KOPT-K1 (cell line): Measurements from ENCODE around the gene MISP3.

Experiments
- H3K27ac ChIP-seq: fragments of 200-600 bp; sonication (generic); 2 replicates; pipeline ENCODE4 v1.5.1; 2016; ENCODE audit warnings: antibody characterized with exemption, mild to moderate bottlenecking, low read depth, low read length; ENCODE audit not compliant: poor library complexity, severe bottlenecking
- H3K36me3 ChIP-seq: fragments of 200-600 bp; sonication (generic); 2 replicates; pipeline ENCODE4 v1.5.1; 2017; ENCODE audit warnings: antibody characterized with exemption, mild to moderate bottlenecking, low read length, moderate library complexity; ENCODE audit not compliant: insufficient read depth
- H3K9me3 ChIP-seq: fragments of 200-600 bp; sonication (generic); 2 replicates; pipeline ENCODE4 v1.5.1; 2017; ENCODE audit warnings: antibody characterized with exemption, low read length, mild to moderate bottlenecking; ENCODE audit not compliant: insufficient read depth, poor library complexity, severe bottlenecking

The MISP3 gene

DNA sequence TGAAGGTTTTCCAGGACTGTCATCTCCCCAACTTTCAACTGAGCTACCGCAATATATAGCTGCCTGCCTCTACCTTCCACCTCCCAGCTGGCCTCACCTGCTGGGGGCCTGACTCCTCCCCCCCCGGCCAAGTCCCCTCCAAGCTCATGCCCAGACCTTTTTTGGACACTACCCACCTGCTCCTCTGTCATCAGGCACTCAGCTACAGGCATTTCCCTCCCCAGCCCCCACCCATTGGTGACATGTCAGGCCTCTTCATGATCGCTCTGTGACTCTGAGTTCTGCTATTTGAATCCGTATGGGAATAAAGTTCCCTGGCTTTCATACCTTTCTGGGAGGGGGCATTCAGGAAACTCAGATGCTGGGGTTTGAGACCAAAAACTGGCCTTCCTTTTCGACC lies 43.2 kb downstream of the MISP3 start:
- Histone ChIP-seq H3K27ac (no peak overlapping the region), H3K36me3 (peaks cover 12% of the 10 kb centered on the region), H3K9me3 (no peaks in the 10 kb centered on the region)

- Histone ChIP-seq H3K9me3 (no peaks in the 10 kb centered on the region), H3K27ac (peak overlapping the region; percentile 35), H3K36me3 (peaks cover 19% of the 10 kb centered on the region)
Measured at GRCh38 chr19:14116525-14116917, 43.9 kb downstream of the MISP3 start.

DNA sequence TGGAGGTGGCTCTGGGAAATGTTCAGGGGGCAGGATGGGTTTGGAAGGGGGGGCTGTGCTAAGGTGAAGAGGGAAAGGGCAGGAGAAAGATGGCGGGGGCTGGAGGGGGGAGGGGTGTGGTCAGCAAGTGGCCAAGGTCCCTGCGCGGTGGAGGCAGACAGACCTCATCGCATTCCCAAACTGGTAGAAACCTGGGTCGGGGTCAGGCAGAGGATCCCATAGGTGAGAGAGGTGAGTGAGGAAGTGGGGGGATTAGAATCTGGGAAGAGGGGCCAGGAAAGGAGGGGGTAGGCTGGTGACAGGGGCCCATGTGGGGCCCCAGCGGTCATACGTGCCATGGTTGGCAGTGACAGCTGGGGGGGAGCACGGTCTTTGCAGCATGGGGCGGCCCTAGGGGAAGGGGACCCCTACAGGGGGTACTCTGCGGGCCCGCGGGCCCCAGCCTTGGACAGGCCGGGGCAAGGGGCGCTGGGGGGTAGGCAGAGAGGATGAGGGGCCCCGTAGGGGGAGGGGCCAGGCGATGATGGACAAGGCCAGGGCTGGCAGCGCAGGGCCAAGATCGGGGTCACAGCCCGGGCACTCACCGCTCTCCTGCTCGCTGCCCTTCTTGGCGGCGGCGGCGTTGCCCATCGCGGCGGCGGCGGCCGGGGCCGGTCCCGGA lies 44.5 kb downstream of the MISP3 start:
- Histone ChIP-seq H3K36me3 (peaks cover 24% of the 10 kb centered on the region), H3K9me3 (no peaks in the 10 kb centered on the region), H3K27ac (peak overlapping the region; percentile 35)

DNA sequence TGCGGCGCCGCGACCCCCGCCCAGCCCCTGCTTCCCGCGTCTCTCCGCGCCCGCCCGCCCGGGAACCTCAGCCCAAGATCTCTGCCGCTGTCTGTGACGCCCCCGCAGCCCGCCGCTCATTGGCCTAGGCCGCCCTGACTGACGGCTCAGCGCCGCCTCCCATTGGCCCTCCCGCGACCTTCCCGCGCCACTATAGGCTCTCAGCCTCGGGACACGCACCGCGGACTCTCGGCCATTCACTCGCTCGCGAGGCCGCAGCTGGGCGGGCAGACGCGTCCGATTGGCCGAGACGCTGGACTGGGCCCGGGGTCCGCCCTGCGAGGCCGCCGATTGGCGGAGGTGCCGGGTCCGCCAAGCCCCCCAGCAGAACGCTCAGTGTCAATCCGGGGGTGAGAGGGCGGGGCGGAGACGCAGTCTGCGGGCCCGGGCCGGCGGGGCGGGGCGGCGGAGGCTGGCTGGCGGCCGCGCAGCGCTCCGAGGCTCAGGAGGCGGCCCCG lies 45.1 kb downstream of the MISP3 start, which contains the start of gene PRKACA:
TSS of gene PRKACA (minus strand) at position 95 of the 497 bp plus-strand sequence. CDS start 215 bp downstream, outside the sequence.
- H3K36me3 ChIP-seq: peaks cover 30% of the 10 kb centered on the region
- H3K27ac ChIP-seq: peak within 1 kb of the TSS; percentile 40
- H3K9me3 ChIP-seq: no peaks in the 10 kb centered on the region

GRCh38 chr19:14118165-14119051 lies 45.8 kb downstream of the MISP3 start:
- no peaks in the 10 kb centered on the region for H3K9me3 ChIP-seq
- H3K36me3 ChIP-seq: peaks cover 36% of the 10 kb centered on the region
- peak overlapping the region; percentile 40 for H3K27ac ChIP-seq

DNA sequence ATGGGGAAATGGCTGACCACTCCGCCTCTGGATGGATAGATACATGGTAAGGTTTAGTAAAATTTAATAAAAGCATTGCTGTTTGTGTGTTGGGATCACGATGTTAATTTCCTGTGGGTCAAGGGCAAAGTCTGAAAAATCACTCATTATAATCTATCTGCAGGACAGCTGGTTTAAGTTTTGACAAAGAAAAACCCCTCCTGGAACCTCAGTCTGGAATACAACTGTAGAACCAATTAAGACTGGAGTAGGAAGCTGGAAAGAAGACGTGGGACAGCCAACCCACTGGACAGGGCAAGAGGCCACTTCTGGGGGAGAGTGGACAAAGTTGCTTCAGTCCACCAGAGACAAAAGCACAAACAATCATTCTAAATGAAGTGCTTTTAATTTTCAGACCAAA lies 46.6 kb downstream of the MISP3 start:
- no peak overlapping the region for H3K27ac ChIP-seq
- no peaks in the 10 kb centered on the region for H3K9me3 ChIP-seq
- H3K36me3 ChIP-seq: peaks cover 44% of the 10 kb centered on the region

DNA sequence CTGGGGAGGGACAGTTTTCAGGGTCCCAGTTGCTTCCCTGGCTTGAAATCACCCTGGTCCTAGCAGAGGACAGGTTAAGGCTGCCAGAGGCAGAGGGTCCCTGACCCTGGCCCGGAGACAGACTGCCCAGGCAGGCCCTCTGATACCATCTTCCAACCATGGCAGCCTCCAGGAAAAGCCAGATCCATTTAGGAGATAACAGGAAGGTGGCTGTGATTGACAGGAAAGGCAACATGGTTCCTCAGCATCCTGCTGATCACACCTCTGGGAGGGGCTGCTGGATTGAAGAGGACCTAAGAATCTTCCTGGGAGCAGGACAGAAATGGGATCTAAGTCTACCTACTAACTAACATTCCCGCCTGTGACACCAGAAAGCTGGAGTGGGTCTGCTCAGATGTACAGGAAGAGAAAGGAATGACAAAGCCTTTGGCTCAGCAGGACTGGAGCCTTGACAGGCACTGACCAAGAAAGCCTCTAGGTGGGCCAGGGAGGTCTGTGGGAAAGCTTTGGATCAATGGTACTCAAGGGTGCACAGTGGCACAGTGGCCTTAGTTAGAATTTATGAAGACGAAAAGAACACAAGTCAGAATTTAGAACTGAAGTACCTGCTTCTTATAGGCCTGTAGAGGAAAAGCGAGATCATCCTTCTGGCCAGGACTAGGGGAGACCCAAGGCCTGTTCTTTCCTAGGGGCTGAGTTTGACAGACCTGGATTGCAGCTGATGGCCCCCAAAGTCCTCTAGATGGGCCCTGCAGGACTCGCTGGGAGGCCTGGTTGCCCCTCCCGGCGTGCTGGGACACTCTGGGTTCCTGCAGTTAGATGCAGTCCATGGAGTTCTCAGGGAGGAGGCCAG lies 47.3 kb downstream of the MISP3 start:
- H3K9me3 ChIP-seq: no peaks in the 10 kb centered on the region
- H3K36me3 ChIP-seq: peaks cover 51% of the 10 kb centered on the region
- H3K27ac ChIP-seq: no peak overlapping the region

DNA sequence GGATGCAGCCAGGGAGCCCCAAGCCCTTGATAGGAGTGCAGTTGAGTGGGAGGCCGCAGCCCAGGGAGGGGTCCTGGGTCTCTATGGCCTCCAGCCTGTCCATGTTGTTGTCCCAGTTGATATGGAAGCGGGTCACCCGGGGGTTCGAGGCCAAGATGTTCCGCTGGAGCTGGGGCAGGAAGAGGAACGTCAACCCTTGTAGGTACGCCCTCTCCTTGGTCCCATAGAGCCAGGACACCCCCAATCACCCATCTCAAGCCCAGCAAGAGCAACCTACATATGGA lies 47.9 kb downstream of the MISP3 start:
- H3K9me3 ChIP-seq: no peaks in the 10 kb centered on the region
- H3K27ac ChIP-seq: no peak overlapping the region
- H3K36me3 ChIP-seq: peaks cover 57% of the 10 kb centered on the region

GRCh38 chr19:14122924-14123323 lies 50.3 kb downstream of the MISP3 start:
- Histone ChIP-seq H3K9me3 (no peaks in the 10 kb centered on the region), H3K36me3 (peaks cover 81% of the 10 kb centered on the region), H3K27ac (no peak overlapping the region)
